GM12878 (cell line): Measurements from ENCODE around the gene TBC1D9B. TPM values are rescaled to one million over a fixed set of nuclear protein-coding genes. Genes with fewer than 3 reads are reported as not detected.

Experiments
- ATAC-seq: fragments of 200-7000 bp; cut with Tn5 transposase; 3 replicates; pipeline ENCODE4 v1.9.1; 2020; ENCODE audit warnings: mild to moderate bottlenecking, moderate library complexity
- BruUV-seq: library from RNA; stranded (reverse); fragments of 400-500 nt; replicated peaks from 2 replicates; lab custom pipeline; 2021; lab: Mats Ljungman, UMichigan
- CTCF ChIA-PET: fragments of 300-600 bp; sonication (Branson Sonifier 250); formaldehyde crosslinking; extraction: SDS; loops from one replicate; lab custom pipeline; 2021; ENCODE audit warnings: inconsistent platforms; lab: Yijun Ruan, JAX
- POLR2A ChIA-PET: fragments of 350-600 bp; formaldehyde crosslinking; extraction: SDS; loops from one replicate; lab custom pipeline; 2021; ENCODE audit warnings: inconsistent platforms; lab: Charles Lee
- RAD21 ChIA-PET: fragments of 300-600 bp; sonication (Branson Sonifier 250); formaldehyde crosslinking; loops from one replicate; lab custom pipeline; 2023; ENCODE audit warnings: antibody characterized with exemption; ENCODE audit not compliant: unreplicated experiment; lab: Charles Lee
- SMC1A ChIA-PET: fragments of 300-600 bp; sonication (Branson Sonifier 250); formaldehyde crosslinking; loops from one replicate; lab custom pipeline; 2023; ENCODE audit not compliant: unreplicated experiment, uncharacterized antibody; lab: Charles Lee
- DNase-seq: peaks from one replicate; pipeline ENCODE4 v3.0.0-alpha.2; 2011; ENCODE audit warnings: low read depth, low spot score
- FAIRE-seq: peaks from 3 replicates; lab custom pipeline; 2011; peaks lifted over from hg19 to GRCh38; lab: Jason Lieb, UNC
- H2AFZ ChIP-seq: 2 replicates; pipeline ENCODE4 v1.6.0; 2011; ENCODE audit warnings: low read depth, low read length, control low read depth; ENCODE audit not compliant: control insufficient read depth
- H3K27ac ChIP-seq: 2 replicates; pipeline ENCODE4 v1.5.1; 2011; ENCODE audit warnings: control low read depth; ENCODE audit not compliant: control insufficient read depth, insufficient read depth
- H3K27me3 ChIP-seq, 2 experiments: replicated peaks in 1 of 2; 2 replicates each; pipeline versions ENCODE4 v1.6.0 to v1.6.1; 2011; ENCODE audit warnings: low read length in 1 of 2; ENCODE audit not compliant: control insufficient read depth in 2 of 2, insufficient read depth in 2 of 2
- H3K36me3 ChIP-seq, 2 experiments: 2 replicates each; pipeline ENCODE4 v1.5.1; 2011; ENCODE audit warnings: low read length in 1 of 2; ENCODE audit not compliant: control insufficient read depth in 2 of 2, insufficient read depth in 2 of 2
- H3K4me1 ChIP-seq: 2 replicates; pipeline ENCODE4 v1.6.1; 2011; ENCODE audit warnings: mild to moderate bottlenecking, low read length, moderate library complexity, mixed read lengths; ENCODE audit not compliant: control insufficient read depth, insufficient read depth
- H3K4me2 ChIP-seq: 2 replicates; pipeline ENCODE4 v1.6.0; 2011; ENCODE audit warnings: control low read depth; ENCODE audit not compliant: control insufficient read depth, insufficient read depth
- H3K4me3 ChIP-seq: fragments of 200-600 bp; sonication (generic); 2 replicates; pipeline ENCODE4 v1.5.1; 2016
- H3K79me2 ChIP-seq: 2 replicates; pipeline ENCODE4 v1.6.0; 2011; ENCODE audit warnings: low read length; ENCODE audit not compliant: control insufficient read depth, insufficient read depth
- H3K9ac ChIP-seq: 2 replicates; pipeline ENCODE4 v1.8.0; 2011; ENCODE audit warnings: low read length, control low read depth, mixed read lengths; ENCODE audit not compliant: control insufficient read depth, insufficient read depth
- H3K9me3 ChIP-seq: replicated peaks from 3 replicates; pipeline ENCODE4 v1.5.1; 2011; ENCODE audit warnings: mild to moderate bottlenecking, low read length; ENCODE audit not compliant: control insufficient read depth, insufficient read depth
- H4K20me1 ChIP-seq: 2 replicates; pipeline ENCODE4 v1.6.0; 2011; ENCODE audit not compliant: control insufficient read depth, insufficient read depth
- BRCA1 ChIP-seq: IDR thresholded peaks from 2 replicates; pipeline ENCODE4 v1.6.1; 2011; ENCODE audit warnings: low read depth, low read length, improper control_type of control experiment
- E4F1 ChIP-seq: fragments of 450-650 bp; IDR thresholded peaks from 2 replicates; pipeline ENCODE4 v1.6.1; 2018; ENCODE audit warnings: borderline replicate concordance, mild to moderate bottlenecking; ENCODE audit not compliant: partially characterized antibody
- EGR1 ChIP-seq, 2 experiments: IDR thresholded peaks; 1 replicate in 1 of 2; 2 replicates in 1 of 2; pipeline ENCODE4 v1.6.1; 2011 to 2012; ENCODE audit warnings: low read depth in 2 of 2, low read length in 2 of 2, borderline replicate concordance in 1 of 2, mild to moderate bottlenecking in 1 of 2, moderate library complexity in 1 of 2
- FOXK2 ChIP-seq: fragments of 450-650 bp; IDR thresholded peaks from 2 replicates; pipeline ENCODE4 v1.6.1; 2017; ENCODE audit warnings: mild to moderate bottlenecking, moderate library complexity
- NR2C1 ChIP-seq: fragments of 450-650 bp; IDR thresholded peaks from 2 replicates; pipeline ENCODE4 v1.6.1; 2017; ENCODE audit warnings: antibody characterized with exemption, mild to moderate bottlenecking, moderate library complexity
- POLR2AphosphoS5 ChIP-seq: IDR thresholded peaks from 2 replicates; pipeline ENCODE4 v1.6.1; 2011; ENCODE audit warnings: mild to moderate bottlenecking, low read length, inconsistent platforms
- TAF1 ChIP-seq: IDR thresholded peaks from 2 replicates; pipeline ENCODE4 v1.6.1; 2011; ENCODE audit warnings: mild to moderate bottlenecking, low read depth, low read length, borderline replicate concordance
- WRNIP1 ChIP-seq: IDR thresholded peaks from 2 replicates; pipeline ENCODE4 v1.6.1; 2011; ENCODE audit warnings: low read depth, low read length, improper control_type of control experiment, borderline replicate concordance
- ZBTB11 ChIP-seq: fragments of 450-650 bp; formaldehyde crosslinking; IDR thresholded peaks from 2 replicates; pipeline ENCODE4 v1.5.0; 2022; ENCODE audit warnings: mild to moderate bottlenecking, missing genetic modification characterization
- ZNF384 ChIP-seq: IDR thresholded peaks from 2 replicates; pipeline ENCODE4 v1.6.1; 2012; ENCODE audit warnings: low read depth, mild to moderate bottlenecking, low read length, improper control_type of control experiment, borderline replicate concordance
- ZNF622 ChIP-seq: fragments of 450-650 bp; IDR thresholded peaks from 2 replicates; pipeline ENCODE4 v1.6.1; 2017; ENCODE audit warnings: mild to moderate bottlenecking, inconsistent platforms
- WGBS: methylation state at CpG from one replicate; pipeline ENCODE4 v1.1.6; 2016; ENCODE audit warnings: low lambda C conversion rate; ENCODE audit not compliant: insufficient replicate concordance, insufficient coverage; ENCODE audit errors: missing lambda C conversion rate; 5-methylcytosine and 5-hydroxymethylcytosine counted together
- in situ Hi-C: fragments of 300-500 bp; cut with MboI; formaldehyde crosslinking; loops from 9 replicates; pipeline ENCODE4 v1.14.3; 2018; ENCODE audit warnings: mixed read lengths
- intact Hi-C: fragments of 100-400 bp; cut with micrococcal nuclease; formaldehyde crosslinking; loops from one replicate; pipeline ENCODE4 v1.14.2; 2022; ENCODE audit not compliant: unreplicated experiment
- polyA plus RNA-seq, 11 experiments: library from polyadenylated mRNA; depleted of rRNA in 4 of 11; unstranded in 6 of 11; stranded (reverse) in 5 of 11; fragments of >200 nt; fragmentation: Nextera tagmentation in 4 of 11; fragmentation: Illumina TruSeq in 1 of 11; extraction: Ambion mirVana in 4 of 11; extraction: Trizol in 1 of 11; gene quantifications; 1 replicate in 1 of 11; 2 replicates in 10 of 11; pipeline versions ENCODE4 v1.2.1 to v1.2.3, GENCODE V29; 2011 to 2016; ENCODE audit warnings: inconsistent platforms in 2 of 11, missing spikeins in 2 of 11, low read depth in 1 of 11
- total RNA-seq, 4 experiments: library from RNA; depleted of rRNA in 3 of 4; stranded (reverse); fragments of >200 nt in 3 of 4; fragmentation: Illumina TruSeq in 1 of 4; extraction: Trizol in 1 of 4; gene quantifications; 2 replicates each; pipeline versions ENCODE4 v1.2.1 to v1.2.3, GENCODE V29; 2013 to 2021

TBC1D9B gene
- total and polyA plus RNA-seq, 10 of the 15 experiments (the other 5 are each of a cell fraction or from before 2014, with no cell fraction given): 4.0 to 74.2 (median 34.6) TPM

- no peak for TF ChIP-seq ZNF622
- no peak for TF ChIP-seq BRCA1
- TF ChIP-seq ZBTB11 (CRISPR knock-in tag): no peak
- no peak for TF ChIP-seq ZNF384
- TF ChIP-seq NR2C1: no peak
- TF ChIP-seq POLR2AphosphoS5: no peak
- TF ChIP-seq, all 136 proteins: peak for 0
Observed at GRCh38 chr5:179812997-179813607, 94.6 kb downstream of the TBC1D9B start (continued).

GRCh38 chr5:179812135-179812825, 95.4 kb downstream of the TBC1D9B start:
- no peak overlapping the region for H3K4me2 ChIP-seq
- peaks cover under 1% of the 10 kb centered on the region for H3K79me2 ChIP-seq
- BruUV-seq: no TSS peak
- H3K4me3 ChIP-seq: no peak overlapping the region
- RAD21 ChIA-PET: interaction anchor here (1.5 kb wide), 1 partner anchor 8 kb away, joined by 4 read pairs; the partner anchor contains the start of gene SQSTM1
- H3K9ac ChIP-seq: no peak overlapping the region
- no peak overlapping the region for H3K27ac ChIP-seq
- POLR2A ChIA-PET: interaction anchor here (0.7 kb wide), 1 partner anchor 54 kb away, joined by 3 read pairs; no protein-coding TSS in a partner anchor
- H2AFZ ChIP-seq: no peak overlapping the region
- H3K27me3 ChIP-seq: no peaks in the 10 kb centered on the region
- FAIRE-seq: no peak
- no peaks in the 10 kb centered on the region; a peak in 1 of 4 replicates for H3K36me3 ChIP-seq
- CTCF ChIA-PET: interaction anchor here (1.7 kb wide), 1 partner anchor 10 kb away, joined by 4 read pairs; no protein-coding TSS in a partner anchor
- intact Hi-C loops (no loop called here), in situ Hi-C loops (loop anchor here (10.0 to 25.0 kb wide), 2 partner anchors 1000 to 1687 kb away; partner anchors contain the start of gene MGAT1)
- SMC1A ChIA-PET: no interaction called here
- WGBS: 94% methylated on average over 26 of the region's 27 CpGs
- no peak for ATAC-seq
- DNase-seq: no peak
- H3K4me1 ChIP-seq: peaks cover 5% of the 10 kb centered on the region
- no peaks in the 10 kb centered on the region for H3K9me3 ChIP-seq
- H4K20me1 ChIP-seq: no peaks in the 10 kb centered on the region
- no peak for TF ChIP-seq ZBTB11 (CRISPR knock-in tag)
- no peak for TF ChIP-seq WRNIP1
- no peak for TF ChIP-seq EGR1 (IDR thresholded peaks at IDR 0.05; ENCODE audit: borderline replicate concordance in 1 of 2, low read depth in 2 of 2, low read length in 2 of 2)
- TF ChIP-seq E4F1: no peak
- TF ChIP-seq FOXK2: no peak
- TF ChIP-seq TAF1: no peak
